K562 (cell line): ENCODE measurements around the gene AP5Z1. TPM values are rescaled to one million over a fixed set of nuclear protein-coding genes. Genes with fewer than 3 reads are reported as not detected.

Source experiments
- ATAC-seq: fragments of 200-7000 bp; cut with Tn5 transposase; 3 replicates; pipeline ENCODE4 v1.9.1; 2020; ENCODE audit warnings: moderate library complexity
- BruUV-seq: library from RNA; stranded (reverse); fragments of 400-500 nt; replicated peaks from 2 replicates; lab custom pipeline; 2021; lab: Mats Ljungman, UMichigan
- CTCF ChIA-PET: fragments of 300-600 bp; formaldehyde crosslinking; extraction: SDS; loops from one replicate; lab custom pipeline; 2021; ENCODE audit warnings: low intra/inter-chr PET ratio; lab: Yijun Ruan, JAX
- POLR2A ChIA-PET: fragments of 300-600, 350-650 bp; sonication (Branson Sonifier 250); formaldehyde crosslinking; extraction: SDS; loops from one replicate; lab custom pipeline; 2021; ENCODE audit warnings: antibody characterized with exemption, inconsistent platforms; lab: Yijun Ruan, JAX
- DNase-seq, 4 experiments: peaks; one replicate each; pipeline versions ENCODE4 v3.0.0 to v3.0.0-alpha.2; 2011 to 2018; ENCODE audit warnings: low spot score in 3 of 4, mixed read lengths in 3 of 4; ENCODE audit errors: extremely low read depth in 1 of 4
- FAIRE-seq: peaks from 2 replicates; lab custom pipeline; 2011; peaks lifted over from hg19 to GRCh38; lab: Jason Lieb, UNC
- H2AFZ ChIP-seq: 2 replicates; pipeline ENCODE4 v1.6.0; 2011; ENCODE audit warnings: low read depth, low read length, control low read depth, inconsistent platforms
- H3K27ac ChIP-seq: fragments of 200-600 bp; 3 replicates; pipeline ENCODE4 v1.8.0; 2011; ENCODE audit warnings: low read depth, mild to moderate bottlenecking, control low read depth, inconsistent platforms, low read length, moderate library complexity, mixed read lengths; ENCODE audit errors: extremely low read depth
- H3K27me3 ChIP-seq, 2 experiments: fragments of 300-600 bp in 1 of 2; 2 replicates in 1 of 2; 3 replicates in 1 of 2; pipeline versions ENCODE4 v1.6.0 to v1.8.0; 2011; ENCODE audit warnings: inconsistent platforms in 2 of 2, low read length in 2 of 2, mild to moderate bottlenecking in 1 of 2, mixed read lengths in 1 of 2, moderate library complexity in 1 of 2; ENCODE audit not compliant: control insufficient read depth in 2 of 2, insufficient read depth in 2 of 2
- H3K36me3 ChIP-seq: fragments of 300-600 bp; 3 replicates; pipeline ENCODE4 v1.8.0; 2011; ENCODE audit warnings: mild to moderate bottlenecking, low read length, inconsistent platforms; ENCODE audit not compliant: control insufficient read depth, insufficient read depth
- H3K4me1 ChIP-seq, 2 experiments: fragments of 200-600 bp in 1 of 2; replicated peaks in 1 of 2; 2 replicates in 1 of 2; 3 replicates in 1 of 2; pipeline versions ENCODE4 v1.5.1 to v1.8.0; 2011; ENCODE audit warnings: inconsistent platforms in 2 of 2, low read length in 2 of 2, mild to moderate bottlenecking in 1 of 2, mixed read lengths in 1 of 2, moderate library complexity in 1 of 2; ENCODE audit not compliant: control insufficient read depth in 2 of 2, insufficient read depth in 2 of 2
- H3K4me2 ChIP-seq: 2 replicates; pipeline ENCODE4 v1.6.1; 2011; ENCODE audit warnings: low read length, control low read depth, inconsistent platforms, mixed read lengths; ENCODE audit not compliant: insufficient read depth
- H3K4me3 ChIP-seq: fragments of 200-600 bp; sonication (generic), shearing (Covaris generic); 2 replicates; pipeline ENCODE4 v1.5.1; 2016; ENCODE audit warnings: control low read depth, inconsistent platforms
- H3K79me2 ChIP-seq: fragments of 200-600 bp; 3 replicates; pipeline ENCODE4 v1.8.0; 2011; ENCODE audit warnings: low read length, inconsistent platforms; ENCODE audit not compliant: control insufficient read depth, insufficient read depth
- H3K9ac ChIP-seq, 2 experiments: 2 replicates each; pipeline versions ENCODE4 v1.6.0 to v1.6.1; 2011; ENCODE audit warnings: low read depth in 2 of 2, low read length in 2 of 2, control low read depth in 1 of 2, inconsistent platforms in 1 of 2, mild to moderate bottlenecking in 1 of 2, mixed read lengths in 1 of 2; ENCODE audit not compliant: insufficient read depth in 1 of 2
- H3K9me1 ChIP-seq: one replicate; pipeline ENCODE4 v1.6.0; 2011; ENCODE audit warnings: inconsistent platforms, mild to moderate bottlenecking, low read length, moderate library complexity; ENCODE audit not compliant: control insufficient read depth, insufficient read depth
- H3K9me3 ChIP-seq: replicated peaks from 2 replicates; pipeline ENCODE4 v1.5.1; 2011; ENCODE audit warnings: low read depth, low read length, inconsistent platforms; ENCODE audit not compliant: control insufficient read depth, insufficient read depth
- H4K20me1 ChIP-seq: replicated peaks from 2 replicates; pipeline ENCODE4 v1.6.1; 2011; ENCODE audit warnings: low read length, inconsistent platforms, mixed read lengths; ENCODE audit not compliant: control insufficient read depth, insufficient read depth
- BHLHE40 ChIP-seq: IDR thresholded peaks from 2 replicates; pipeline ENCODE4 v1.6.1; 2011; ENCODE audit warnings: low read length, improper control_type of control experiment
- CAMTA2 ChIP-seq: fragments of 250-450 bp; sonication (Bioruptor Pico); conservative IDR thresholded peaks from 2 replicates; pipeline ENCODE4 v1.5.1; 2022
- CSDE1 ChIP-seq, 2 experiments: fragments of 450-650 bp; IDR thresholded peaks; 2 replicates each; pipeline ENCODE4 v1.6.1; 2016; ENCODE audit warnings: mild to moderate bottlenecking in 1 of 2
- FOXJ3 ChIP-seq: sonication (generic); formaldehyde crosslinking; IDR thresholded peaks from 2 replicates; pipeline ENCODE4 v1.4.0; 2020; ENCODE audit warnings: mild to moderate bottlenecking, missing genetic modification reagents
- MAZ ChIP-seq, 2 experiments: fragments of 450-650 bp in 1 of 2; sonication (generic) in 1 of 2; formaldehyde crosslinking; IDR thresholded peaks in 1 of 2; conservative IDR thresholded peaks in 1 of 2; 2 replicates each; pipeline versions ENCODE4 v1.4.0 to v1.5.0; 2020; ENCODE audit warnings: mild to moderate bottlenecking in 1 of 2, missing genetic modification reagents in 1 of 2
- MYC ChIP-seq, 2 experiments: fragments of 250-450 bp in 1 of 2; sonication (Bioruptor Pico) in 1 of 2; IDR thresholded peaks; 2 replicates each; pipeline versions ENCODE4 v1.5.1 to v1.6.1; 2012 to 2021; ENCODE audit warnings: low read depth in 2 of 2, borderline replicate concordance in 1 of 2, improper control_type of control experiment in 1 of 2, low read length in 1 of 2, mild to moderate bottlenecking in 1 of 2, moderate library complexity in 1 of 2
- NFE2 ChIP-seq: IDR thresholded peaks from 2 replicates; pipeline ENCODE4 v1.6.1; 2014; ENCODE audit warnings: antibody characterized with exemption, low read depth
- RBM22 ChIP-seq: fragments of 200-400 bp; formaldehyde crosslinking; IDR thresholded peaks from 2 replicates; pipeline ENCODE4 v1.6.1; 2018; ENCODE audit warnings: low read length, low read depth; ENCODE audit not compliant: poor library complexity, severe bottlenecking
- SRF ChIP-seq, 2 experiments: fragments of 250-450, 450-650 bp in 1 of 2; sonication (Bioruptor Pico) in 1 of 2; sonication (generic) in 1 of 2; formaldehyde crosslinking; IDR thresholded peaks; 2 replicates each; pipeline versions ENCODE4 v1.5.0 to v1.5.1; 2020 to 2022; ENCODE audit warnings: mild to moderate bottlenecking in 1 of 2, missing genetic modification reagents in 1 of 2
- TGIF2 ChIP-seq: sonication (generic); formaldehyde crosslinking; IDR thresholded peaks from 2 replicates; pipeline ENCODE4 v1.8.1; 2022; ENCODE audit warnings: mild to moderate bottlenecking, missing genetic modification reagents, moderate library complexity
- ZFP91 ChIP-seq: sonication (generic); formaldehyde crosslinking; IDR thresholded peaks from 2 replicates; pipeline ENCODE4 v1.8.0; 2022; ENCODE audit warnings: mild to moderate bottlenecking, missing genetic modification reagents
- WGBS: fragments of 100-300 bp; shearing (Covaris generic); methylation state at CpG from one replicate; pipeline ENCODE4 v1.1.6; 2016; ENCODE audit warnings: low coverage, mixed read lengths; ENCODE audit not compliant: insufficient coverage; ENCODE audit errors: missing lambda C conversion rate; 5-methylcytosine and 5-hydroxymethylcytosine counted together
- in situ Hi-C: fragments of 300-500 bp; cut with MboI; formaldehyde crosslinking; loops from 4 replicates; pipeline ENCODE4 v1.15.0; 2018; ENCODE audit warnings: inconsistent platforms, mixed read lengths
- intact Hi-C: fragments of 100-400 bp; cut with micrococcal nuclease; formaldehyde crosslinking; loops from 2 replicates; pipeline ENCODE4 v1.14.2; 2022
- polyA plus RNA-seq, 8 experiments: library from polyadenylated mRNA; depleted of rRNA in 4 of 8; stranded (reverse) in 5 of 8; unstranded in 3 of 8; fragments of >200 nt; fragmentation: Nextera tagmentation in 2 of 8; fragmentation: Illumina TruSeq in 1 of 8; extraction: Ambion mirVana in 2 of 8; extraction: Trizol in 1 of 8; gene quantifications; 2 replicates each; pipeline versions ENCODE4 v1.2.1 to v1.2.3, GENCODE V29; 2011 to 2014; ENCODE audit warnings: inconsistent platforms in 1 of 8, missing spikeins in 1 of 8
- total RNA-seq, 7 experiments: library from RNA; depleted of rRNA in 6 of 7; stranded (reverse); fragments of >200 nt in 6 of 7; fragmentation: Illumina TruSeq in 2 of 7; extraction: Trizol in 2 of 7; gene quantifications; 2 replicates each; pipeline versions ENCODE4 v1.2.1 to v1.2.3, GENCODE V29; 2011 to 2021; ENCODE audit warnings: low replicate concordance in 1 of 7
- TF ChIP-seq, protein P1 (sequence below), 3 experiments: IDR thresholded peaks in 2 of 3; conservative IDR thresholded peaks in 1 of 3; 2 replicates each; pipeline ENCODE4 v1.5.1; 2011 to 2012; ENCODE audit warnings: low read length in 3 of 3, mild to moderate bottlenecking in 3 of 3, control low read depth in 2 of 3, improper control_type of control experiment in 1 of 3, inconsistent platforms in 1 of 3, low read depth in 1 of 3, mixed read lengths in 1 of 3, moderate library complexity in 1 of 3; ENCODE audit not compliant: insufficient read depth in 2 of 3
- TF ChIP-seq, protein P2 (sequence below): fragments of 450-650 bp; formaldehyde crosslinking; IDR thresholded peaks from 2 replicates; pipeline ENCODE4 v1.4.0; 2020; ENCODE audit warnings: mild to moderate bottlenecking, moderate library complexity

AP5Z1 gene
- total and polyA plus RNA-seq, 9 of the 15 experiments (the other 6 are each of a cell fraction or from before 2014, with no cell fraction given), result 0.06 to 31.1 (median 6.4) TPM

DNA sequence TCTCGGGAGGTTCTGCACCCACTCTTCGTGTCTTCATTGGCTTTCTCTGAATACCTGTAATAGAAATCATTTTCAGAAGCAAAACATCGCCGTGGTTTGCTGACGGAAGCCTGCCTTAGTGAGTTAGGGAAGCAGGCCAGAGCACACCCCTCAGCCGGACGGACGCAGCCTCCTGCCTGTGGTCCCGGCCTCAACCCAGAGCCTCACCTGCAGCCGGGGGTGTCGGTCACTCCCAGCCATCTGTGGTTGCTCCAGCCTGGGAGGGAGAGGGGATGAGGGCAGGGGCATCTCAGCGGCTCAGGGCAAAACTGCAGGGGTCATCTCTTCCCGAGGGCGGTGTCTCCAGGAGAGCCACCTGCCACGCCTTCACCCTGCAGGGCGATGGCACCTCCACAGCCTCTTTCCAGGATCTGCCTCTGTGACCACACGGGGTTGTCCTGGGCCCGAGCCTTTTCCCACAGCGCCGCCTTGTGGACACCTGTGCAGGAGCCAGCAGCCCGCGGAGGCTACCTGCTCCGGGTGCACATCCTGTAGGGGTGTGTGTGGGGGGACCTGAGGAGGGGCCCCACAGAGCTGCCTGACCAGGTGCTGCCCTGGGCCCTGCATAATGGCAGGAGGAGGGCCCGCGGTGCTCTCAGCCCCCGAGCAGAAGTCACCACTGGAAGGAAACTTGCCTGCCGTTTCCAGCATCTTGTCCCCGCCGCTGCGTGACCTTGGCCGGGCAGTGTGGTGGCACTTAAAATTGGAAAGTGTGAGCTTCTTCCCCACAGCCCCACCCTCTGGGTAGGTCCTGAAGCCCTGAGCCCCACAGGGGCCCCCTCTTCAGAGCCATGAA is 21.6 kb upstream of the AP5Z1 start:
- DNase-seq (peak; percentile 80 to 84 (median 81)), FAIRE-seq (peak; percentile 56), ATAC-seq (peak; percentile 99)
- CTCF ChIA-PET, result interaction anchor here (1.7 kb wide), 1 partner anchor 143 kb away, joined by 9 read pairs; no protein-coding TSS in a partner anchor
- POLR2A ChIA-PET, result interaction anchor here (0.7 kb wide), 1 partner anchor 481 kb away, joined by 3 read pairs; no protein-coding TSS in a partner anchor
- H2AFZ ChIP-seq, result no peak overlapping the region
- no peaks in the 10 kb centered on the region for H3K9me1 ChIP-seq
- BruUV-seq, result no TSS peak
- H3K27ac ChIP-seq, result no peak overlapping the region
- H3K27me3 ChIP-seq, result no peaks in the 10 kb centered on the region
- no peaks in the 10 kb centered on the region for H3K9me3 ChIP-seq
- no peak overlapping the region for H3K4me2 ChIP-seq
- peaks cover 18% of the 10 kb centered on the region for H4K20me1 ChIP-seq
- H3K79me2 ChIP-seq, result peaks cover 19% of the 10 kb centered on the region; the same call in 2 of the 3 replicates
- intact Hi-C loops, result loop anchor here (1.0 to 2.0 kb wide), 2 partner anchors 113 to 143 kb away; no protein-coding TSS in a partner anchor
- peaks cover 0 to 24% of the 10 kb centered on the region in 2 experiments; a peak in 2 of 5 replicates for H3K4me1 ChIP-seq
- no peak overlapping the region for H3K4me3 ChIP-seq
- H3K9ac ChIP-seq, result peak overlapping the region in 1 of 2 experiments; percentile 20; a peak in 1 of 4 replicates
- in situ Hi-C loops, result no loop called here
- WGBS, result 58% methylated on average over 22 of the region's 31 CpGs
- peaks cover 67% of the 10 kb centered on the region; the same call in 2 of the 3 replicates for H3K36me3 ChIP-seq
- peak; percentile 88 for TF ChIP-seq RBM22
- TF ChIP-seq CAMTA2 (CRISPR knock-in tag), result no peak
- TF ChIP-seq, protein P1, sequence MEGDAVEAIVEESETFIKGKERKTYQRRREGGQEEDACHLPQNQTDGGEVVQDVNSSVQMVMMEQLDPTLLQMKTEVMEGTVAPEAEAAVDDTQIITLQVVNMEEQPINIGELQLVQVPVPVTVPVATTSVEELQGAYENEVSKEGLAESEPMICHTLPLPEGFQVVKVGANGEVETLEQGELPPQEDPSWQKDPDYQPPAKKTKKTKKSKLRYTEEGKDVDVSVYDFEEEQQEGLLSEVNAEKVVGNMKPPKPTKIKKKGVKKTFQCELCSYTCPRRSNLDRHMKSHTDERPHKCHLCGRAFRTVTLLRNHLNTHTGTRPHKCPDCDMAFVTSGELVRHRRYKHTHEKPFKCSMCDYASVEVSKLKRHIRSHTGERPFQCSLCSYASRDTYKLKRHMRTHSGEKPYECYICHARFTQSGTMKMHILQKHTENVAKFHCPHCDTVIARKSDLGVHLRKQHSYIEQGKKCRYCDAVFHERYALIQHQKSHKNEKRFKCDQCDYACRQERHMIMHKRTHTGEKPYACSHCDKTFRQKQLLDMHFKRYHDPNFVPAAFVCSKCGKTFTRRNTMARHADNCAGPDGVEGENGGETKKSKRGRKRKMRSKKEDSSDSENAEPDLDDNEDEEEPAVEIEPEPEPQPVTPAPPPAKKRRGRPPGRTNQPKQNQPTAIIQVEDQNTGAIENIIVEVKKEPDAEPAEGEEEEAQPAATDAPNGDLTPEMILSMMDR (IDR thresholded peaks at IDR 0.05 in 2 of 3, conservative IDR thresholded peaks at IDR 0.05 in 1 of 3; ENCODE audit: insufficient read depth in 2 of 3, low read depth in 1 of 3, low read length in 3 of 3), result peak; percentile 88 to 97 (median 89)
- no peak for TF ChIP-seq ZFP91 (CRISPR knock-in tag)
- TF ChIP-seq MAZ (CRISPR knock-in tag; conservative IDR thresholded peaks at IDR 0.05 in 1 of 2, IDR thresholded peaks at IDR 0.05 in 1 of 2), result peak in 1 of 2 experiments; percentile 48; a peak in 1 of 4 replicates
- no peak for TF ChIP-seq FOXJ3
- no peak for TF ChIP-seq CSDE1 (IDR thresholded peaks at IDR 0.05)
- TF ChIP-seq, protein P2, sequence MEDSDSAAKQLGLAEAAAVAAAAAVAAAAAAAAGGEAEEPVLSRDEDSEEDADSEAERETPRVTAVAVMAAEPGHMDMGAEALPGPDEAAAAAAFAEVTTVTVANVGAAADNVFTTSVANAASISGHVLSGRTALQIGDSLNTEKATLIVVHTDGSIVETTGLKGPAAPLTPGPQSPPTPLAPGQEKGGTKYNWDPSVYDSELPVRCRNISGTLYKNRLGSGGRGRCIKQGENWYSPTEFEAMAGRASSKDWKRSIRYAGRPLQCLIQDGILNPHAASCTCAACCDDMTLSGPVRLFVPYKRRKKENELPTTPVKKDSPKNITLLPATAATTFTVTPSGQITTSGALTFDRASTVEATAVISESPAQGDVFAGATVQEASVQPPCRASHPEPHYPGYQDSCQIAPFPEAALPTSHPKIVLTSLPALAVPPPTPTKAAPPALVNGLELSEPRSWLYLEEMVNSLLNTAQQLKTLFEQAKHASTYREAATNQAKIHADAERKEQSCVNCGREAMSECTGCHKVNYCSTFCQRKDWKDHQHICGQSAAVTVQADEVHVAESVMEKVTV (CRISPR knock-in tag), result 0 out of 2 replicates have a peak, but pooled peaks have one; percentile 18
- TF ChIP-seq MYC (IDR thresholded peaks at IDR 0.05; ENCODE audit: low read depth, low read length), result 0 out of 2 replicates have a peak, but pooled peaks have one; percentile 31
- TF ChIP-seq MYC (CRISPR knock-in tag; IDR thresholded peaks at IDR 0.05; ENCODE audit: borderline replicate concordance, low read depth), result no peak
- TF ChIP-seq BHLHE40, result 0 out of 2 replicates have a peak, but pooled peaks have one; percentile 23
- TF ChIP-seq NFE2, result no peak
- TF ChIP-seq TGIF2, result no peak
- no peak for TF ChIP-seq SRF (CRISPR knock-in tag; IDR thresholded peaks at IDR 0.05)
